Measurements from ENCODE around the gene ADCYAP1R1.

DNA sequence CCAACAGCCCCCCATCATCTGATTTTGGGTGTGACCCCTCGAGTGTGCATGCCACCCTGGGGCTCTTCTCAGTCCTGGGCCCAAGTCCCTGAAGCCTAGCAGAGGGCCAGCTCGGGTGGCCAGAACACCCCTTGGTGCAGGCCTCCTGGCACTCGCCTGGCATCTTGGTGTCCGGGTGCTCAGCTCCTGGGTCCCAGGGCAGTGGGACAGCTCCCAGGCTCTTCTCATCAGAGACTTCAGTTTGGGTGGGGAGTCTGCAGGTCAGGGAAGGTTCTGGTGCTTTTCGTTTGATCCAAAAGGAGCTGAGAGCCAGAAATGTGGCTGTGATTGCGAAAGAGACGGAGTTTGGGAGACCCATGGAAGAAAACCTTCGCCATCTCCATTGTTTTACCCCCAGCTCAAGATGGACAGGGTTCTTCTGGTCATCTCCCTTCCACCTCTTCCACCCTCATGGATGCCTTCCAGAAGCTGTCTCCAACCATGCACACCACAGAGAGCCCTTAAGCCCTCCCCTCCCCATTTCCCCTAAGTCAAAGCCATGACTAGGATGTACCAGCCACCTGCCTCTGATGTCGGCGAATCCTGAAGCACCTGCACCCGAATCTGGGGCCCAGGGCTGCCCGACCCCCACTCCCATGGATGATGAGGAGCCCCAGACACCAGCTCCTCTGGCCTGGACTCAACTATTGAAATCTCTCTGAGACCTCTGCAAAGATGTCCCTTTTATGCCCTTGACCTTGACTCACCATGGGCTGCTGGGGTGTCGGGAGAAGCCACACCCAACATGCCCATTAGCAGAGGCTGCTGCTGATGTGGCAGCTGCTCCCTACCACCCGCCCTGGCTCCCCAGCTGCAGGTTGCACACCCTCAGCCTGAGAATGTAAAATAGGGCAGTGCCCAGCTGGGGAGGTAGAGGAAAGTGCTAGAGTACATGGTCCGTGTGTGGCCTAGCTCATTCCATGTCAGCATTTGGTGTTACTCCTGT is 55.3 kb downstream of the ADCYAP1R1 start:
- TF ChIP-seq CTCF (conservative IDR thresholded peaks at IDR 0.05; ENCODE audit: low read length), result no peak
- TF ChIP-seq EZH2phosphoT487 (IDR thresholded peaks at IDR 0.05; ENCODE audit: borderline replicate concordance, low read depth, low read length), result no peak

Data from OCI-LY7 (cell line).